GM19035 (cell line): Measurements from ENCODE around the gene FGFR2.

ENCODE experiments used
- ATAC-seq: cut with Tn5 transposase; IDR thresholded peaks from one replicate; pipeline ENCODE4 v1.9.1; 2021; ENCODE audit not compliant: unreplicated experiment

Gene FGFR2

DNA sequence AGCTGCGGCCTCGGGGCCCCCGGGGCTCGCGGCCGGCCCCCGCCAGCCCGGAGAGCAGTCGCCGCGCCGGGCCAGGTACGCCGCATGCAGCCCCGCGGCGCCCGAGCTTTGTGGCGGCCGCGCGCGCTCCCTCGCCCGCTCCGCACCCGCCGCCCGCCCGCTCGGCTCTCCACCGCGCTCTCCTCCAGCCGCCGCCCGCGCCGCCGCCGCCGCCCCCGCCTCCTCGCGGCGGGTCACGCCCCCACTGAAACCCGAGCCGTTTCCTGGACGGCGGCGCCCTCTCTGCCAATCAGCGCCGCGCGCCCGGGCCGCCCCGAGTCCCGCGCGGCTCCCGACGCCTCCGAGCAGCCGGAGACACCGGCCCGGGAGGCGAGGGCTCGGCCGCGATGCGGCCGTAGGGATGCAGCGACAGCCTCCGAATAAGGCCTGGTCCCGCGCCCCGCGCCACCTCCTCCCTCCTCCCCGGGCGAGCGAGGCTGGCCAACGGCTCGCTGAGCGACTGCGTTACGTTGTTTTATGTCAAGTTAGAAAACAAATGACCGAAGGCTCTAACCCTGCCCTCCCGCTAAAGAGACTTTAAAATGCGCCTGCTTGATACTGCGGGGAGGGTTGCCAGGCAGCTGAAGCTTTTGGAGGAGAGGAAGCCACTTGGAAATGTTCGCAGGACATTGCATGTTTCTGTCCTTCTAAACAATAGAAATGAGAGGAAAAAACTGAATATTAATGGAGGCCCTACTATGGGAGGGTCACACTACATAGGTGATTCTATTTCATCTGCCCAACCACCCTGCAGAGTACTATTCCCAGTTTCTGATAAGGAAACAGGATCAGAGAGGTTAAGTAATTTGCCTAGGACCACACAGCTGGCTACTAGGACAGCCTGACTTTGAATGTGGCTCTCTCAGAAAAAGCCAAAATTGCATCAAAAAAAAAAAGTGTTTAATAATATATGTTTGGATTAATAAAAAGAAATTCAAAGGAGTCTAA, at the start of gene FGFR2:
Gene FGFR2, minus strand, starts transcription at position 182 of the 987 bp plus-strand sequence. CDS start 4,627 bp downstream, outside the sequence.
- ATAC-seq, result no peak

DNA sequence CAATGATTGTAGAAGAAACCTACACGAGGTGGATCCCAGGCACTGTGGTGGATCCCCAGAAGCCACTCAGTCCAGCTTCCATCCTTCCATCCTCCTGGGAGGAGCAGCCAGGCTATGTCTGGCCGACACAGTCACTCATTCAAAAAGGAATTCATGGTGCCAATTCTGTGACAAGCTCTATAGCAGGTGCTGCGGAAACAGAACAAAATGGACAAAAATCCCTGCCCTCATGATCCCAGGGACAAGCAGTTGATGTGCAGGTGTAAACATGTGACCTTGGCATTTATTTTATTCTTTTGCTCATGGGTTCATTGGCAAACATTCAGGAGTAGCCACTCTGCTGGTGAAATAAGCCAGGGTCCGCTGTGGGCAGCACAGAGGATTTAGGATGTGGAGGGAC, 49.2 kb upstream of the FGFR2 start:
- ATAC-seq, result no peak

DNA sequence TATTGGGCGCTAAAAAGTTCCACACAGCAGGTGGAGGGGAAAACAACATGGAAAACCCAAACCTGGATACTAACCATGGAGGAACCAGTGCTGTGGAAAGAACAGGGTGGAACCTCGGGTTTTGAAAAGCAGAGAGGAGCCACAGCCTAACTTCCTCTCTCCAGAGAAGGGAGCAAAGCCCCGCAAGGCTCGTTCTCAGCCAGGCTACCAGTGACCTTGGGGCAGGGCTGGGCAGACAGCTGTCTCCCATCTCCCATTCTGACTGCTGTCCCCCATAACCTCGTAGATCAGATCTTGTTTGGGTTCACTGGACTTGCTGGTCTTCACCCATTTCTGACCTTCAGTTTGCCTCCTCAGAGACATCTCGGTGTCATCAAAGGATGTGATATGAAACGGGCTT, 47.5 kb upstream of the FGFR2 start:
- no peak for ATAC-seq

DNA sequence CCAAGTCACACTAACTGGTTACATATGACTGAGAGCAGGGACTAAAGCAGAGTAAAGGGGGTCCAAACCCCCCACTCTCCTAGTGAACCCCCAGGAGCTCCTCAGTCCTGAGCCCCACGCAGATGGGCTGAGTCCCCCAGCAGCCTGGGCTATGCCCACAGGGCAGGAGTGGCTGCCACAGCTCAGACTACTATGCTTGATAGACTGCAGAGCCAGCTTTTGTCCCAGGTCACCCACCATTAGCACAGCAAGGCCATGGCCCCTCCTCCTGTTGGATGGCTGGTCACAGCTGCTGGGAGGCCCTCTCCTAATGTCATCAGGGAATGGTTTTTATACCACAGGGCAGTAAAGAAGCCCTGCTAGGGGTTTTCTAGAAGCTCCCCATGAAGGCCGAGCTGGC, 46.3 kb upstream of the FGFR2 start:
- no peak for ATAC-seq

DNA sequence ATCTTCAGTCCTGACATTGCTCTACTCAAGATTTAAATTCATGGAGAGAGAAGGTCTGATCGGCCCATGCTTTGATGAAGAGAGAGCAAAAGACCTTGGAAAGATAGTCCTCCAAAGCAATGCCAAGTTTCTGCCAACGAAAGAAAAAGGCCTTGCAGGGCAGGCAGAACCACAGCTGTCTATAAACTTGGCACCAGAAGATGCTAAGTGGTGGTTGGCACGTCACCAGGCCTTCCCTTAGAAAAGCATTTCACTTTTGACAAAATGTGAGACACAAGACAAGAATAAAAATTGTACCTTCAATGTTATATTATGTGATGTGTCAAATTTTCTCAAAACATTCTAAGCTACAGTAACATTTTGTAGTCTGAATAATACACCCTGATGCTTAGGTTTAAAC, 42.0 kb upstream of the FGFR2 start:
- no peak for ATAC-seq

DNA sequence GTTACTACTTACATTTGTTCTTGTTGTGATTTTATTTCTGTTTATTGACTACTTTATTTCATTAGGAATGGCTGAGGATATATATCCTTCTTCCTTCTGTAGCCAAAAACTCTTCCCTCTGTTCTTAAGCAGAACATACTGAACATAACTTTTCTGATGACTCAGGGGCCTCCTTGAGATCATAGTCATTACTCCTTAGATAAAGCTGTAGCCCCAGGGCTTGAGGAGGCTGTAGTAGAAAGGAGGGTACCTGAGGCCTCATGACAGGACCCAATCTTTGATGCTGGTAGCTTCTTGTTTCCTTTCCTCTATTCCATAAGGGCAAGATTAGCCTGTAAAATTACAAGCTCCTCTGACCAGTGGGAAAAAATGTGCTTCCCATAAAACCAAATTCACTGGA, 41.2 kb upstream of the FGFR2 start:
- ATAC-seq, result no peak

DNA sequence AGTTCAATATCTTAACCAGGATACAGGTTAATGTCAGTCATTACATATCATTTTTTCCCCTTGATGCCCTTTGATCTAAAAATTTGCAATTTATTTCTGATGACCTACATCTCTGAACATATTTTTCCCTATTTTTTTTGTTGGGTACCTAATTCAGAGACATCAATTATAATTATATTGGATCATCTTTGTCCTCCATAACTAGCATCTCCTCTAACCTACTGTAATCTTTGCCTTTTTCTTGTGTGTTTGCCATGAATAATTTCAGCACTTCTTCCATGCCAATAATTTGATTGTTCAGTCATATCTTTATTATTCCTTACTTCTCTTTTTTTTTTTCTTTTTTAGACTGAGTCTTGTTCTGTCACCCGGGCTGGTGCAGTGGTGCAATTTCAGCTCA, 39.2 kb upstream of the FGFR2 start:
- ATAC-seq, result no peak

DNA sequence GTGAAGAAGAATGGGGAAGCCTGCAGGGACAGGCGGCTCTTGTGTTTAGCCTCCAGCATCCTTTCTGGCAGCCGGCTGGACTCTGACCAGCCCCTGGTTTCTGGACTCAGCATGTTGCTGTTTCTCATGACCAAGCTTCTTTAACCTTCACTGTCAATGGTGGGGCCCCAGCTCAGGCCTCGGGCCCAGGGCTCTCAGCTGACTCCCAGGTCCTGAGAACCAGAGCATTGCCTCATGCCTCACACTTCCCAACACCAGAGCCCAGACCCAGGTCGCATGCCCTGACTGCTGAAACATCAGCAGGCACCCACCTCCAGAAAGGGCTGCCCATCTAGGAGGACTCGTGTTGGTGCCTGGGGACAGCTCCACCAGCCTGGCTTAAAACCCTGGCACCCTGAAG, 34.8 kb upstream of the FGFR2 start:
- ATAC-seq, result no peak

DNA sequence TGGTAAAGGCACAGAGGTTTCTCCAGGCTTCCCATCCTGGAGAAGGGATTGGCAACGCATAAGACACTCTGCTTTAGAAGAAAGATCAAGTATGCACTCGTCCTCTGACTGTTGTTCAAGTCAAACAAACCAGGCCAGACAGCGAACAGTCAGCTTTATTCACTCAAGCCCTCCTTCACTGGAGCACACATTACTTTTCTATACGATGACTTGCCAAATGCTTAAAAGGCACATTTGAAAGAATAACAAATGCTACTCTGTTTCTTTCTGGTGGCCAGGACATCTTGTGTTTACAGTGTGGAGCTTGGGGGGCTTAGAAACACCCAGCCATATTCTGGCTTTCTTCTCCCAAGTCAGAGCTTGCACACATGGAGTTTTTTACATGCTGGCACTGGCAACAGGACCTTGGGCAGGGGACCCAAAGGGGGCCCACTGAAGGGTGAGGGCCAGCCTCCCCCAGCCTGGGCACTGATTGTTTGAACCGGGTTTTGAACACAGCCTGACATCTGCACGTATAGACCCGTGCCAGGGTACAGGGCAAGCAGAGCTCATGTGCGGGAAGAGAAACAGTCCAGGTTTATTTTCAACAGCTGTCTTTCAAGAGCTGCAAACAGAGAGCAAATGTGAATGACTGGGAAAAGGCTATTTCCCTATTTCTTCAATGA, 33.3 kb upstream of the FGFR2 start:
- no peak for ATAC-seq

DNA sequence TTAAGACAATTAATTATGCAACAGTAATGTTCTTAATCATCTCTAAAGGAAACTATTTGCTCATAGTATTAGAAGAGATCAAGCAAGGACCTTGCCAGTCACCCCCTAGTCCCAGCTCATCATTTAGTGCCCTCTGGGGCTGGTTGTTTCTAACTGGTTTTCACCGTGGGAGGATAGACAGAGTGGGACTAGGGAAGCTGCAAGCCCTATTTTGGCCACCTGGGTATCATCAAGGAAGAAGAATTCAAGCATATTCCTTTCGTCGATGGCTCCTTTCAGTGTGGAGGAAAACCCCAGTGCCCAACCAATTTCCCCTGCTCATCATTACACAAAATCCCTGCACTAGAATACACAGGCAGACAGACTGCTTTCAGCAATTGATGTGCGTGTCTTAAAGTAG, 30.6 kb upstream of the FGFR2 start:
- no peak for ATAC-seq

DNA sequence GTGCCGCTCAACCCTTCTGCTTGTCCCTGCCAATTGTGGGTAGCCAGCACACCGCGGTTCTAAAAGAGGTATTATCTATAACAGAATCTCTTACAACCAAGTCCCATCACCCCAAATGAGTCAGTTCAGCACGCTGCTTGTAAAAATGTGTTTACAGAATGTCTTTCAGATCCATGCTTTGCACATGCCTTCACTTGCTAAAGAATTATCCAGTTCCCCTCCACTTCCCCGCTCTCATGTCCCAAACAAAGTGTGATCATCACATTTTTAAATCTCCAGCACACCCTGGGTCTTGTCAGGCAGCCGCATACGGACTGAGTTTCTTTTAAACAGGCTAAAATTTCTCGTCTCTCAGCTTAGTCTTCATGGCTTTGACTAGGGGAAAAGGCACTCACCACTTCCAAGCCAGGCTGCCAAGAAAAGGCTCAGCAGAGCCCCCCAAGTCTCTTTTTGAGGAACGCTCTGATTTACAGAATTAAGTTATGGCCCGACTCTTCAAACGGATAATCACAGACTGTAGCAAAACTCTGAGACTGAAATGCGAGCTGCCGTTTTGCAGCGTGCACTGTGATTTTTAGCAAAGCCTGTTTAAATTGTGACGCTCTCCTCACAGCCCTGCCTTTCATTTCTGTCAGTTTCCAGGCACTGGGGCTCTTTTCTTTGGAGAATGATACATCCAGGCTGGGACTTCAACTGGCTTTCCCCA, 29.8 kb upstream of the FGFR2 start:
- ATAC-seq, result no peak

DNA sequence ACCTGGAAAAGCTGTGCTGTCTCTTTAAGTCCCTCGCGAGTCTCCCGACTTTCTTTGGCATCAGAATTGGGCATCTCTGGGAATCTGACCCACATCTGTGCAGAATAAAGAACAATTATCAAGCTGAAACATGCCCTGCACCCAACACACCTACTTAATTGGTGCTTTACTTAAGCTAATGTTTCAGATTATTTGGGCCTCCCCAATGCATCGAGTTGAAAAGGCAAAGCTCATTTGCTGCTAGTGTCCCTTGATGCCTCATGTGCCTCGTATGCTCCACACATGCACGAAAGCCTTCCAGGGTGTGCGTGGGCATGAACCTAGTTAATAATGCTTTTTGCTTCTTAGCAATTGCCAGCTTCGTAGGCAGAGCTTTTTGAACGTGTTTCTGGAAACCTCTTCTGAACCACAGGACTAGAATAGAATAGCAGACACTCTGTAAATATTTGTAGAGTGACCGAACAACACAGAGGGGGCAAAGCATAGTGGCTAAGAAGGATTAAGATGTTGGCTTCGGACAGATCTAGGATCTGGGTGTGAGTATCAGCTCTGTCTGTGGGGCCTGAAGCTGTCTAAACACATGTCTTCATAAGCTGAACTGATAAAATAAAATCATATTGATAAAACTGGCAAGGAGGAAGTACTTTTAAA, 26.7 kb upstream of the FGFR2 start:
- ATAC-seq, result no peak

DNA sequence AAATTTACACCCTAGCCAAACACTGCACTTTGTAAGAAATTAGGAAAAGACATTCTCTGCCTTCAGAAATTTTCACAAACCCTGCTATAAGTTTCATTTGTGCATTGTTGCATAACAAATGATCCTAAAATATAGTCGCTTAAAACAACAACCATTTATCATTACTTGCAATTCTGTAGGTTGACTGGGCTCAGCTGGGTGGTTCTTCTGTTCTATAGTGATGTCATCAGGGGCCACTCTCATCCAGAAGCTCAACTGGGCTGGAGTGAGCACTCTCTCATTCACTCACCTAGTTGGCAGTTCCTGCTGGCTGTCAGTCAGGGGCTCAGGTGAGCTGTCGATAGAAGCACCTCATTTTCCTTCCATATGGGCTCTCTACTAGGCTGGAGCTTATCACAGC, 20.7 kb upstream of the FGFR2 start:
- no peak for ATAC-seq

DNA sequence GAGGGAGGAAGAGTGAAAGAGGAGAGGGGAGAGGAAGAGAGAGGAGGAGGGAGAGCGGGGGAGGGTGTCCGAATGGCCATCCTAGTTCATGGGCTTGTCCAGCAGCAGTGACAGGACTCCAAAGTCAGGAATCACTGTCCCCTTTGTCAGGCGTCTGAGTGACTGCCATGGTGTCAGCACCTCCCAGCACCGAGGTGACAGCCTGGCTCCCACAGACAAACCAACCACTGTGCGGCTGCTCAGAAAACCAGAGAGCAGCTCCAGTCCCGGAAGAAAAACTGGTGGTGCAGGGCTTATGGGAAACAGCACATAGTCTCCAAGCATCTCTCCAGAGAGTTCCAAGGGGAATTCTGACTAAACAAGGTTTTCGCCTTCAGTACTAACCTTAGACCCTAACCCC, 18.9 kb upstream of the FGFR2 start:
- no peak for ATAC-seq

DNA sequence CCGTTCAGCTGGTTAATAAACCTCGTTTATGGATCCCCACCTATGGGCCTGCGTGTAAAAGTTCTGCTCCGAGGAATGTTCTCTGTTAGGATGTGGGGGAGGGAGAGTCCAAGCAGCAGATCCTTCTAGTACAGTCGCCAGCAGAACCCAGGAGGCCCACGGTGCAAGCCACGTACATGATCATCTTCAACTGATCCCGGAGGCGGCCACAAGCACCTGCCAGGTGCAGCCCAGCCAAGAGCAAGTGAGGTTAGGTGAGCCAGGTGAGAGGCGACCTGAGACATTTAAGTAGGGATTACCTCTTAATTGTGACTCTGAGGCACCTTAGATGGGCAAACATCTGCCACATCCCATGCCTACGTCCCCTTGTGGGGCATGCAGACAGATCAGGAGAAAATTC, 18.0 kb upstream of the FGFR2 start:
- ATAC-seq, result no peak

DNA sequence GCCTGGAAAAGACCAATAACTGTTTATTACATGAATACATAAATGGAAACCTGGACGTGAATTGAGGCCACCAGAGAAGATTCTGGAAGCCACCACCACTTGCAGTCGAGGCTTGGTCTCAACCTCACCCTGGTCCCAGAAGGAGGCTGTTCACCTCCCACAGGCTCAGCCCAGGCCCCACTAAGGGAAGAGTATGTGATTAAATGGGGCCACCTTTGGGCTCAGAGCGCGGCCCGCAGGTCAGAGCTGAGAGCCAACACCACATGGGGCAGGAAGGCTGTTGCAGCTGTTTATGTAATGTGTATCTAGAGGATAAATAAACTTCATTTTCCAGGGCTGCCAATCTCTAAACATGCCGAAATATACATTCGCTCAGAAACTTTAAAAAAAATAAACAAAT, 17.6 kb upstream of the FGFR2 start:
- ATAC-seq, result no peak

DNA sequence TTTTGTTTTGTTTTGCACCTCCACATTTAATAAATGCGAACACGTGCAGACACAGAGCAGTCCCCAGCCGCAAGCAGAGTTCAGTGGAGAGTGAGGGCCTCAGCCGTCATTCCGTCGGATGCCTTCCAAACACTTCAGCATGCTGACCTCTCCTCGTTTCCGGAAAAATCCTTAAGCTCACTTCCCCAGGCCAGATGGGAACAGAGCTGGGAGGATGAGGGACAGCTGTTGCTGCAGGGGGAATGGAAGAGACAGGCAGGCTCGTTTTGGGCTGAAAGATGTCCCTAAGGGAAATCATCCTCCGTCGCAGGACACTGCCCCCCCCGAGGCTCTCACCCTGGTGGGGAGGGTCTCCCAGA, 17.2 kb upstream of the FGFR2 start:
- no peak for ATAC-seq

DNA sequence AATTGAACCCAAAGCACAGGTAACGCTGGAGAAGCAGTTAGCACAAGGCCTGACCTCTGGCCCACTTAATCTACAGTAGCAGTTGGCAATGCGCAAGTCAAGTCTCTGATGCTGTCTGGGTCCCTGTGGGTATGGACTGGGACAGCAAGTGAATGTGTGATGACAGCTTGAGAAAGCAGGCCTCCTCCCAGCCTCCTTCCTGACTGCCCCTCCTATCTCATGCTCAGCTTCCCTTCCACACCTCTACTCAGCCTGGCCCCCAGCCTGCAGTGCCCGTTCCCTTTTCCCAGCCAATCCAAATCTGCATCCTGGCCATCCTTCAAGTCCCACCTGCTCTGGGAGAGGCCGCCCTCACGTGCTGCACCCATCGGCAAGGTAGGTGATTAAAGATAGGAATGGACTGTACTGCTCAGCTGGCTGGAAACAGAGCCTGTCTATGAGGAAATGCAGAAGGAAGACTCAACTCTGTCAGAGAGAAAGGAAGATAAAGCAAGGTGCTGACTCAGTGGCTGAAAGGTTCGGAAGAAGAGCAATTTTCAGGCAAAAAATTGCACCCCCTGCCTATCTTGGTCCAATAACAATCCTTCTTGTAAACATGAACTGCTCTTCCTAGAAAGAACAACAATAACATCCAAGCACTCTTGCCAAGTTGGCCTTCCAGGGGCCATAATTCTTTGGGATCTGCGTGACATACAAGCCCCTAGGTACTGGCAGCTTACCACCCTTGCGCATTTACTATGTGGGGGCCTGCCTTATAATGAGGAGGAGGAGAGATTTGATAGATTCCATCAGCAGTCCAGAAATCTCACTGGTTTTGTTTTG, 16.6 kb upstream of the FGFR2 start:
- ATAC-seq, result no peak

DNA sequence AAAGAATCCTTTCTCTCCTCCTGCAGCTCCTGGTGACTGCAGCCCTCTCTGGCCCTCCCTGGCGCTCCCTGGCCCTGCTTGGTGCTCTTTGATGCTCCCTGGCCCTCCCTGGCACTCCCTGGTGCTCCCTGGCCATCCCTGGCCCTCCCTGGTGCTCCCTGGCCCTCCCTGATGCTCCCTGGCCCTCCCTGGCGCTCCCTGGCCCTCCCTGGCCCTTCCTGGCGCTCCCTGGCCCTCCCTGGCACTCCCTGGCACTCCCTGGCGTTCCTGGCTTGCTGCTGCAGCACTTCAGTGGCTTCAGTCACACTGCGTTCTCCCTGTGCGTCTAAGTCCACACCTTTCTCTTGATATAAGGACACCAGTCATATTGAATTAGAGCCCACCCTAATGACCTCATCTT, 15.2 kb upstream of the FGFR2 start:
- no peak for ATAC-seq

DNA sequence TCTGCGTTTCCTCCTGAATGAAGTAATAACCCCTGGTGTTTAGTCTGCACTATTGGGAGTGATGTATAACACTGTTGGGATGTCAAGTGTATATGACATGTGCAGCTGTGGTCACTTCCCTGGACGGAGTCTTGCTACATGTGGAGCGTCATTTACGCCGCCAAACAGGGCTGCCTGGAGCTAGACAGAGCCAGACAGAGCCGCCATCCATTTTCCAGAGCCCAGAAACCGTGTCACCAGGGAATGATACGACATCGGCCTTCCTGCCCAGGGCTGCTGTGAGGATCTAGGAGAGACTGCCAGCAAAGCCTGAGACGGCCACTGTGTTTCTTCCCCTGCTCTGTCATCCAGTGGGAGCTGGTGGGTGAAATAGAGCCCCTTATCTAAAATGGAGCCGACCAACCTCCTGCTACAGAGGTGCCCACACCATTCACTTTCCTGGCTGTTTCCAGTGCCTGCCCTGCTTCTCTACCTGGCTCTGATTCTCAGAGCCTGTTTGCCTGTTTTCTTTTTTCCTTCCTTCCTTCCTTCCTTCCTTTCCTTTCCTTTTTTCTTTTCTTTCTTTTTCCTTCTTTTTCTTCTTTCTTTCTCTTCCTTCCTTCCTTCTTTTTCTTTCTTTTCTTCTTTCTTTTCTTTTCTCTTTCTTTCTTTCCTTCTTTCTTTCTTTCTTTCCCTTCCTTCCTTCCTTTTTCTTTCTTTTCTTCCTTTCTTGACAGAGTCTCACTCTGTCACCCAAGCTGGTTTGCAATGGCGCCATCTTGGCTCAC, 13.3 kb upstream of the FGFR2 start:
- ATAC-seq, result no peak
